GM12878 (cell line): ENCODE results near the gene SFT2D2. TPM values are rescaled to one million over a fixed set of nuclear protein-coding genes. Genes with fewer than 3 reads are reported as not detected.
A peak's percentile ranks its signal among the peaks of the same experiment; 100 is the strongest.

Experiments
- ATF7 ChIP-seq: fragments of 450-650 bp; IDR thresholded peaks from 2 replicates; pipeline ENCODE4 v1.6.1; 2016; ENCODE audit warnings: low read depth, mild to moderate bottlenecking
- BHLHE40 ChIP-seq, 2 experiments: fragments of 450-650 bp in 1 of 2; IDR thresholded peaks; 2 replicates each; pipeline ENCODE4 v1.6.1; 2011 to 2017; ENCODE audit warnings: low read depth in 2 of 2, borderline replicate concordance in 1 of 2, improper control_type of control experiment in 1 of 2, low read length in 1 of 2, mild to moderate bottlenecking in 1 of 2
- EZH2 ChIP-seq: IDR thresholded peaks from 2 replicates; pipeline ENCODE4 v1.6.1; 2012; ENCODE audit warnings: low read depth, mild to moderate bottlenecking, control low read depth, inconsistent platforms, low read length, borderline replicate concordance; ENCODE audit not compliant: control insufficient read depth
- GATAD2B ChIP-seq: fragments of 450-650 bp; conservative IDR thresholded peaks from 2 replicates; pipeline ENCODE4 v1.6.1; 2017; ENCODE audit warnings: low read depth, mild to moderate bottlenecking, moderate library complexity
- JUNB ChIP-seq: IDR thresholded peaks from 2 replicates; pipeline ENCODE4 v1.6.1; 2016; ENCODE audit warnings: antibody characterized with exemption, mild to moderate bottlenecking
- KAT2A ChIP-seq: conservative IDR thresholded peaks from 2 replicates; pipeline ENCODE4 v1.6.1; 2011; ENCODE audit warnings: low read depth, low read length; ENCODE audit not compliant: control insufficient read depth
- LARP7 ChIP-seq: fragments of 450-650 bp; IDR thresholded peaks from 2 replicates; pipeline ENCODE4 v1.6.1; 2017; ENCODE audit warnings: mild to moderate bottlenecking
- MEF2A ChIP-seq: IDR thresholded peaks from 2 replicates; pipeline ENCODE4 v1.6.1; 2011; ENCODE audit warnings: low read depth, mild to moderate bottlenecking, low read length, moderate library complexity; ENCODE audit not compliant: insufficient read depth
- NBN ChIP-seq: fragments of 450-650 bp; IDR thresholded peaks from 2 replicates; pipeline ENCODE4 v1.6.1; 2016
- NR2C2 ChIP-seq: IDR thresholded peaks from 2 replicates; pipeline ENCODE4 v1.6.1; 2011; ENCODE audit warnings: borderline replicate concordance, low read depth; ENCODE audit not compliant: control insufficient read depth, insufficient read length
- PAX8 ChIP-seq: fragments of 450-650 bp; IDR thresholded peaks from 2 replicates; pipeline ENCODE4 v1.6.1; 2017; ENCODE audit warnings: mild to moderate bottlenecking, moderate library complexity
- PBX3 ChIP-seq: IDR thresholded peaks from 2 replicates; pipeline ENCODE4 v1.6.1; 2011; ENCODE audit warnings: mild to moderate bottlenecking, low read depth, low read length, moderate library complexity; ENCODE audit not compliant: insufficient replicate concordance
- PKNOX1 ChIP-seq: fragments of 450-650 bp; IDR thresholded peaks from 2 replicates; pipeline ENCODE4 v1.6.1; 2016; ENCODE audit warnings: mild to moderate bottlenecking
- POLR2AphosphoS2 ChIP-seq: IDR thresholded peaks from 2 replicates; pipeline ENCODE4 v1.6.1; 2011; ENCODE audit warnings: low read depth, mild to moderate bottlenecking, low read length, improper control_type of control experiment, moderate library complexity
- RAD21 ChIP-seq: IDR thresholded peaks from 2 replicates; pipeline ENCODE4 v1.6.1; 2011; ENCODE audit warnings: mild to moderate bottlenecking, low read depth, low read length, moderate library complexity; ENCODE audit not compliant: insufficient read depth
- RFX5 ChIP-seq: IDR thresholded peaks from 2 replicates; pipeline ENCODE4 v1.6.1; 2011; ENCODE audit warnings: low read depth, low read length, improper control_type of control experiment
- SREBF1 ChIP-seq: IDR thresholded peaks from 2 replicates; pipeline ENCODE4 v1.6.1; 2012; ENCODE audit warnings: mild to moderate bottlenecking, low read length
- TBL1XR1 ChIP-seq: IDR thresholded peaks from 2 replicates; pipeline ENCODE4 v1.6.1; 2012; ENCODE audit warnings: low read depth, low read length, improper control_type of control experiment
- YBX1 ChIP-seq: fragments of 450-650 bp; IDR thresholded peaks from 2 replicates; pipeline ENCODE4 v1.6.1; 2016; ENCODE audit warnings: antibody characterized with exemption
- ZNF217 ChIP-seq: fragments of 450-650 bp; IDR thresholded peaks from 2 replicates; pipeline ENCODE4 v1.6.1; 2017; ENCODE audit warnings: antibody characterized with exemption, mild to moderate bottlenecking
- ZNF384 ChIP-seq: IDR thresholded peaks from 2 replicates; pipeline ENCODE4 v1.6.1; 2012; ENCODE audit warnings: low read depth, mild to moderate bottlenecking, low read length, improper control_type of control experiment, borderline replicate concordance
- polyA plus RNA-seq, 11 experiments: library from polyadenylated mRNA; depleted of rRNA in 4 of 11; unstranded in 6 of 11; stranded (reverse) in 5 of 11; fragments of >200 nt; fragmentation: Nextera tagmentation in 4 of 11; fragmentation: Illumina TruSeq in 1 of 11; extraction: Ambion mirVana in 4 of 11; extraction: Trizol in 1 of 11; gene quantifications; 1 replicate in 1 of 11; 2 replicates in 10 of 11; pipeline versions ENCODE4 v1.2.1 to v1.2.3, GENCODE V29; 2011 to 2016; ENCODE audit warnings: inconsistent platforms in 2 of 11, missing spikeins in 2 of 11, low read depth in 1 of 11
- total RNA-seq, 4 experiments: library from RNA; depleted of rRNA in 3 of 4; stranded (reverse); fragments of >200 nt in 3 of 4; fragmentation: Illumina TruSeq in 1 of 4; extraction: Trizol in 1 of 4; gene quantifications; 2 replicates each; pipeline versions ENCODE4 v1.2.1 to v1.2.3, GENCODE V29; 2013 to 2021
- TF ChIP-seq, protein P1 (sequence below): fragments of 450-650 bp; formaldehyde crosslinking; IDR thresholded peaks from 2 replicates; pipeline ENCODE4 v1.4.0; 2022; ENCODE audit warnings: mild to moderate bottlenecking, moderate library complexity
- TF ChIP-seq, protein P2 (sequence below): IDR thresholded peaks from 2 replicates; pipeline ENCODE4 v1.6.1; 2012; ENCODE audit warnings: low read depth, low read length, improper control_type of control experiment
- TF ChIP-seq, protein P3 (sequence below): fragments of 450-650 bp; IDR thresholded peaks from 2 replicates; pipeline ENCODE4 v1.6.1; 2016; ENCODE audit warnings: mild to moderate bottlenecking

Gene SFT2D2
- total and polyA plus RNA-seq, 10 of the 15 experiments (the other 5 are each of a cell fraction or from before 2014, with no cell fraction given), result 5.6 to 49.6 (median 24.9) TPM

- no peak for TF ChIP-seq RAD21
- TF ChIP-seq GATAD2B, result peak; percentile 98
- no peak for TF ChIP-seq ZNF384
- TF ChIP-seq, protein P1, sequence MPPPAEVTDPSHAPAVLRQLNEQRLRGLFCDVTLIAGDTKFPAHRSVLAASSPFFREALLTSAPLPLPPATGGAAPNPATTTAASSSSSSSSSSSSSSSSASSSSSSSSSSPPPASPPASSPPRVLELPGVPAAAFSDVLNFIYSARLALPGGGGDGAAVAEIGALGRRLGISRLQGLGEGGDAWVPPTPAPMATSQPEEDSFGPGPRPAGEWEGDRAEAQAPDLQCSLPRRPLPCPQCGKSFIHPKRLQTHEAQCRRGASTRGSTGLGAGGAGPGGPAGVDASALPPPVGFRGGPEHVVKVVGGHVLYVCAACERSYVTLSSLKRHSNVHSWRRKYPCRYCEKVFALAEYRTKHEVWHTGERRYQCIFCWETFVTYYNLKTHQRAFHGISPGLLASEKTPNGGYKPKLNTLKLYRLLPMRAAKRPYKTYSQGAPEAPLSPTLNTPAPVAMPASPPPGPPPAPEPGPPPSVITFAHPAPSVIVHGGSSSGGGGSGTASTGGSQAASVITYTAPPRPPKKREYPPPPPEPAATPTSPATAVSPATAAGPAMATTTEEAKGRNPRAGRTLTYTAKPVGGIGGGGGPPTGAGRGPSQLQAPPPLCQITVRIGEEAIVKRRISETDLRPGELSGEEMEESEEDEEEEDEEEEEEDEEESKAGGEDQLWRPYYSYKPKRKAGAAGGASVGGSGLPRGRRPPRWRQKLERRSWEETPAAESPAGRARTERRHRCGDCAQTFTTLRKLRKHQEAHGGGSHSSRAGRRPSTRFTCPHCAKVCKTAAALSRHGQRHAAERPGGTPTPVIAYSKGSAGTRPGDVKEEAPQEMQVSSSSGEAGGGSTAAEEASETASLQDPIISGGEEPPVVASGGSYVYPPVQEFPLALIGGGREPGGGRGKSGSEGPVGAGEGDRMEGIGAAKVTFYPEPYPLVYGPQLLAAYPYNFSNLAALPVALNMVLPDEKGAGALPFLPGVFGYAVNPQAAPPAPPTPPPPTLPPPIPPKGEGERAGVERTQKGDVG (CRISPR knock-in tag), result no peak
- no peak for TF ChIP-seq ATF7
- no peak for TF ChIP-seq PBX3
- no peak for TF ChIP-seq RFX5
- TF ChIP-seq, protein P2, sequence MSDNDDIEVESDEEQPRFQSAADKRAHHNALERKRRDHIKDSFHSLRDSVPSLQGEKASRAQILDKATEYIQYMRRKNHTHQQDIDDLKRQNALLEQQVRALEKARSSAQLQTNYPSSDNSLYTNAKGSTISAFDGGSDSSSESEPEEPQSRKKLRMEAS, result peak; percentile 92
- no peak for TF ChIP-seq NR2C2
- no peak for TF ChIP-seq SREBF1
- peak; percentile 94 for TF ChIP-seq LARP7
- TF ChIP-seq TBL1XR1, result no peak; the same call in 1 of the 2 replicates
- no peak for TF ChIP-seq NBN
- no peak for TF ChIP-seq PAX8
- no peak for TF ChIP-seq PKNOX1
- no peak for TF ChIP-seq EZH2
- TF ChIP-seq JUNB, result no peak
- TF ChIP-seq KAT2A, result no peak
- TF ChIP-seq YBX1, result no peak
- TF ChIP-seq ZNF217, result peak; percentile 55; the same call in 1 of the 2 replicates
- peak; percentile 68; the same call in 1 of the 2 replicates for TF ChIP-seq POLR2AphosphoS2
- TF ChIP-seq, protein P3, sequence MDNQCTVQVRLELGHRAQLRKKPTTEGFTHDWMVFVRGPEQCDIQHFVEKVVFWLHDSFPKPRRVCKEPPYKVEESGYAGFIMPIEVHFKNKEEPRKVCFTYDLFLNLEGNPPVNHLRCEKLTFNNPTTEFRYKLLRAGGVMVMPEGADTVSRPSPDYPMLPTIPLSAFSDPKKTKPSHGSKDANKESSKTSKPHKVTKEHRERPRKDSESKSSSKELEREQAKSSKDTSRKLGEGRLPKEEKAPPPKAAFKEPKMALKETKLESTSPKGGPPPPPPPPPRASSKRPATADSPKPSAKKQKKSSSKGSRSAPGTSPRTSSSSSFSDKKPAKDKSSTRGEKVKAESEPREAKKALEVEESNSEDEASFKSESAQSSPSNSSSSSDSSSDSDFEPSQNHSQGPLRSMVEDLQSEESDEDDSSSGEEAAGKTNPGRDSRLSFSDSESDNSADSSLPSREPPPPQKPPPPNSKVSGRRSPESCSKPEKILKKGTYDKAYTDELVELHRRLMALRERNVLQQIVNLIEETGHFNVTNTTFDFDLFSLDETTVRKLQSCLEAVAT, result 0 out of 2 replicates have a peak, but pooled peaks have one; percentile 21
- peak; percentile 81 to 96 for TF ChIP-seq BHLHE40 (IDR thresholded peaks at IDR 0.05; ENCODE audit: borderline replicate concordance in 1 of 2, low read depth in 2 of 2, low read length in 1 of 2)
- TF ChIP-seq MEF2A, result no peak
These were observed at the start of gene SFT2D2 (continued) for GRCh38 chr1:168225476-168226190.
